Measurements from ENCODE around the gene JPT2. TPM values are rescaled to one million over a fixed set of nuclear protein-coding genes. Genes with fewer than 3 reads are reported as not detected.

The JPT2 gene
- total and polyA plus RNA-seq, 10 donors: 8.2 to 30.5 (median 17.7) TPM

DNA sequence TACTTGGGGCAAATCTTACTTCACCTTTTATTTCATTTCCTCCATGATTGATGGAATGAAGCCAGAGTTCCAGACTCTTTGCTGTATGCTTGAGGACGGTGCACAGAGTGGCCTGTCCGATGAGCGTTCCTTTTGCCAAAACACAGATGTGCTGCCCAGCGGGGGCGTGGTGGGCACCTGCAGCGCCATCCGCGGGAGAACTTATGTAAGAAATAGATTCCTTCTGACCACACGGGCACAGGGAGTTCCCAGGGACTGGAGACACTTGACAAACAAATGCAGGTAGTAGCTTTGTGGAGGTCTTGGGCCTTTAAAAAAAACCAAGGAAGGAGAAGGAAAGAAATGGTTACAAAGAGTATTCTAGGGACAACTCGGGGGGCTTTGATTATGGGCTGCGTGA lies 35.3 kb upstream of the JPT2 start:
- intact Hi-C loops (cut with DNase I; ENCODE audit: low total_unique reads): no loop called here
- Histone ChIP-seq H3K27me3 (replicated peaks in 1 of 7) (no peaks in the 10 kb centered on the region), H3K4me3 (no peak overlapping the region), H3K4me1 (peaks cover 0 to 55% (median 17%) of the 10 kb centered on the region in 6 donors), H3K27ac (no peak overlapping the region), H3K9me3 (no peaks in the 10 kb centered on the region), H3K36me3 (peaks cover 4 to 99% (median 65%) of the 10 kb centered on the region in 6 donors)
- 94 to 97% (median 95%) methylated on average over 11 of the region's 11 CpGs for WGBS, 5 donors
- DNase-seq: no peak
- TF ChIP-seq POLR2A (IDR thresholded peaks at IDR 0.05): no peak
- TF ChIP-seq, protein P1, sequence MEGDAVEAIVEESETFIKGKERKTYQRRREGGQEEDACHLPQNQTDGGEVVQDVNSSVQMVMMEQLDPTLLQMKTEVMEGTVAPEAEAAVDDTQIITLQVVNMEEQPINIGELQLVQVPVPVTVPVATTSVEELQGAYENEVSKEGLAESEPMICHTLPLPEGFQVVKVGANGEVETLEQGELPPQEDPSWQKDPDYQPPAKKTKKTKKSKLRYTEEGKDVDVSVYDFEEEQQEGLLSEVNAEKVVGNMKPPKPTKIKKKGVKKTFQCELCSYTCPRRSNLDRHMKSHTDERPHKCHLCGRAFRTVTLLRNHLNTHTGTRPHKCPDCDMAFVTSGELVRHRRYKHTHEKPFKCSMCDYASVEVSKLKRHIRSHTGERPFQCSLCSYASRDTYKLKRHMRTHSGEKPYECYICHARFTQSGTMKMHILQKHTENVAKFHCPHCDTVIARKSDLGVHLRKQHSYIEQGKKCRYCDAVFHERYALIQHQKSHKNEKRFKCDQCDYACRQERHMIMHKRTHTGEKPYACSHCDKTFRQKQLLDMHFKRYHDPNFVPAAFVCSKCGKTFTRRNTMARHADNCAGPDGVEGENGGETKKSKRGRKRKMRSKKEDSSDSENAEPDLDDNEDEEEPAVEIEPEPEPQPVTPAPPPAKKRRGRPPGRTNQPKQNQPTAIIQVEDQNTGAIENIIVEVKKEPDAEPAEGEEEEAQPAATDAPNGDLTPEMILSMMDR (IDR thresholded peaks at IDR 0.05 in 8 of 11, conservative IDR thresholded peaks at IDR 0.05 in 3 of 11): no peak
- TF ChIP-seq POLR2AphosphoS5 (IDR thresholded peaks at IDR 0.05): no peak

DNA sequence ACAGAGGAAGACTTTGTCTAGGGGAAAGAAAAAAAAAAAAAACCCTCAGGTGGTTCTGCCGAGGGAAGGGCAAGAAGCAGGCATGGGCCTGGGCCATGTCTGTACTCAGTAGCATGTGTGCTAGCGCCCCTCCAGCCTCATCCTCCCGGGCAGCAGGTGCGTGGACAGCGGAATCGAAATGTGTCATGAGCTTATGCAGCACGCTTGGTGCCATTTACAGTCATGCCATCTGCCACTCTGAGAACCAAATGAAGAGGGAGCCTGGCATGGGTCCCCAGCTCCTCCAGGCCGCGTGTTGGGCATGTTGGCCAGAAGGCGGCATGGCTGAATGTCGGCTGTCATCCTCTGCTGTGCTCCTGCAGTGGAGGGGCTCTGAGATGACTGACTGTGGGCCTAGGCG lies 34.6 kb upstream of the JPT2 start:
- Histone ChIP-seq H3K9me3 (no peaks in the 10 kb centered on the region), H3K27me3 (replicated peaks in 1 of 7) (no peaks in the 10 kb centered on the region), H3K4me3 (no peak overlapping the region), H3K36me3 (peaks cover 4 to 99% (median 57%) of the 10 kb centered on the region in 6 donors), H3K27ac (no peak overlapping the region), H3K4me1 (peaks cover 0 to 62% (median 21%) of the 10 kb centered on the region in 6 donors)
- WGBS, 5 donors: 94 to 99% (median 97%) methylated on average over 8 to 12 of the region's 12 CpGs
- TF ChIP-seq POLR2AphosphoS5 (IDR thresholded peaks at IDR 0.05) (peak in 1 of 3 donors; percentile 22), POLR2A (IDR thresholded peaks at IDR 0.05) (no peak)
- TF ChIP-seq, protein P1 (IDR thresholded peaks at IDR 0.05 in 8 of 11, conservative IDR thresholded peaks at IDR 0.05 in 3 of 11): no peak
- DNase-seq: no peak
- intact Hi-C loops (cut with DNase I; ENCODE audit: low total_unique reads): no loop called here

DNA sequence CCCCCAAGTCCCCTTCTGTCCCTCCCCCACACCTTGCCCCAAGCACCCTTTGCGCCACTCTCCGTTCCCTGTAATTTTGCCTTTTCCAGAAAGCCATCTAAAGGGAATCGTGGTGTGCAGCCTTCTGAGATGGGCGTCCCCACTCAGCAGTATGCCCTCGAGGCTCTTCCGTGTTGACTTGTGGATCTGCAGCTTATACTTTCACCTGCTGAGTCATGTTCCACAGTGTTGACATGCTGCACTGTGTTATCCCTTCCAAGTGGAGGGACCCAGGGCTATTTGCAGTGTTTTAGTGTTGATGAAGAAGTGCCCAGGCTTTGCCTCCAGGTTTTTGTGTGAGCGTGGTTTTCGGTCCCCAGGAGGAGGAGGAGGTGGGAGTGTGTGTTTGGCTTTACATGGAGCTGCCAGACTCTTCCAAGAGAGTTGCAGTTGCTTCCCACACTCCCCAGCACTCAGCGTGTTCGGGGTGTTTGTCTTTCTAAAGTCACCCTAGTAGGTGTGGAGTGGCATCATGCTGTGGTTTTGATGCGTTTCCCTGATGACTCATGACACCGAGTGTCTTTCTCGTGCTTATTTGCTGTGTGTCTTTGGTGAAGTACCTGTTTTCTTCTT lies 32.1 kb upstream of the JPT2 start:
- no peak for DNase-seq
- intact Hi-C loops (cut with DNase I; ENCODE audit: low total_unique reads): no loop called here
- Histone ChIP-seq H3K4me1 (peaks cover 0 to 52% (median 12%) of the 10 kb centered on the region in 6 donors), H3K4me3 (no peak overlapping the region), H3K36me3 (peaks cover 4 to 99% (median 39%) of the 10 kb centered on the region in 6 donors), H3K9me3 (no peaks in the 10 kb centered on the region), H3K27me3 (replicated peaks in 1 of 7) (no peaks in the 10 kb centered on the region), H3K27ac (peak overlapping the region in 2 of 8 donors; percentile 26 to 37)
- WGBS, 5 donors: 43 to 62% (median 54%) methylated on average over 13 of the region's 13 CpGs
- no peak for TF ChIP-seq POLR2AphosphoS5 (IDR thresholded peaks at IDR 0.05)
- TF ChIP-seq, protein P1 (IDR thresholded peaks at IDR 0.05 in 8 of 11, conservative IDR thresholded peaks at IDR 0.05 in 3 of 11): no peak
- TF ChIP-seq POLR2A (IDR thresholded peaks at IDR 0.05): no peak

DNA sequence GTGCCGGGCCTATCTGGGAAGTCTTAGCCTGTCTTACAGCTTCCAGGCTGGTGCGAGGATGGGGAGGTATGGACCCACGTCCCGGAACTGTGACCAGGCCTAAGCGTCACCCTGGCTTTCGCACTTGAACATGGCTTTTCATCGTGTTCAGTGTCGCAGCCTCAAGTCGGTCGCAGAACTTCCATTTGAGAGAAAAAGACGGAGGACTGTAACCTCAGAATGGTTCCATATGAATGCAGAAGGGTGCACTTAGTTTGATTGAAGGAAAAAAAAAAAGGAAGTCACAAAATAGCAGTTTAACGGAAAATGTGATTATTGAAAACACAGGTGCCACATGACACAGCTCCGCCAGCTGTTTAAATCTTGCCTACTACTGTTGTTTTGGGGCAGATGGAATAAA lies 30.2 kb upstream of the JPT2 start:
- H3K36me3 ChIP-seq: peaks cover 4 to 96% (median 29%) of the 10 kb centered on the region in 6 donors
- H3K27ac ChIP-seq: peak overlapping the region in 3 of 8 donors; percentile 33 to 51 (median 39)
- H3K9me3 ChIP-seq: no peaks in the 10 kb centered on the region
- no peak for TF ChIP-seq POLR2A (IDR thresholded peaks at IDR 0.05)
- TF ChIP-seq, protein P1 (IDR thresholded peaks at IDR 0.05 in 8 of 11, conservative IDR thresholded peaks at IDR 0.05 in 3 of 11): no peak
- no peak for TF ChIP-seq POLR2AphosphoS5 (IDR thresholded peaks at IDR 0.05)
- no peak for DNase-seq
- no peaks in the 10 kb centered on the region for H3K27me3 ChIP-seq (replicated peaks in 1 of 7)
- intact Hi-C loops (cut with DNase I; ENCODE audit: low total_unique reads): no loop called here
- WGBS, 5 donors: 47 to 67% (median 54%) methylated on average over 13 of the region's 13 CpGs
- H3K4me3 ChIP-seq: no peak overlapping the region
- H3K4me1 ChIP-seq: peaks cover 0 to 52% (median 11%) of the 10 kb centered on the region in 6 donors
